DND-41 (cell line): ENCODE measurements around the gene ALDH1A3.

Experiments used
- EZH2 ChIP-seq: IDR thresholded peaks from 3 replicates; pipeline ENCODE4 v1.6.1; 2012; ENCODE audit warnings: borderline replicate concordance, low read depth, mild to moderate bottlenecking, moderate library complexity, low read length, inconsistent platforms; ENCODE audit not compliant: severe bottlenecking
- TF ChIP-seq, protein P1 (sequence below): IDR thresholded peaks from 2 replicates; pipeline ENCODE4 v1.5.1; 2012; ENCODE audit warnings: borderline replicate concordance, low read length, moderate library complexity, mild to moderate bottlenecking; ENCODE audit not compliant: poor library complexity, severe bottlenecking; ENCODE audit errors: extremely low read depth

GRCh38 chr15:100922192-100923040, 42.8 kb downstream of the ALDH1A3 start:
- TF ChIP-seq, protein P1, sequence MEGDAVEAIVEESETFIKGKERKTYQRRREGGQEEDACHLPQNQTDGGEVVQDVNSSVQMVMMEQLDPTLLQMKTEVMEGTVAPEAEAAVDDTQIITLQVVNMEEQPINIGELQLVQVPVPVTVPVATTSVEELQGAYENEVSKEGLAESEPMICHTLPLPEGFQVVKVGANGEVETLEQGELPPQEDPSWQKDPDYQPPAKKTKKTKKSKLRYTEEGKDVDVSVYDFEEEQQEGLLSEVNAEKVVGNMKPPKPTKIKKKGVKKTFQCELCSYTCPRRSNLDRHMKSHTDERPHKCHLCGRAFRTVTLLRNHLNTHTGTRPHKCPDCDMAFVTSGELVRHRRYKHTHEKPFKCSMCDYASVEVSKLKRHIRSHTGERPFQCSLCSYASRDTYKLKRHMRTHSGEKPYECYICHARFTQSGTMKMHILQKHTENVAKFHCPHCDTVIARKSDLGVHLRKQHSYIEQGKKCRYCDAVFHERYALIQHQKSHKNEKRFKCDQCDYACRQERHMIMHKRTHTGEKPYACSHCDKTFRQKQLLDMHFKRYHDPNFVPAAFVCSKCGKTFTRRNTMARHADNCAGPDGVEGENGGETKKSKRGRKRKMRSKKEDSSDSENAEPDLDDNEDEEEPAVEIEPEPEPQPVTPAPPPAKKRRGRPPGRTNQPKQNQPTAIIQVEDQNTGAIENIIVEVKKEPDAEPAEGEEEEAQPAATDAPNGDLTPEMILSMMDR, result no peak
- TF ChIP-seq EZH2, result no peak
